HG03432 (cell line): ENCODE results near the gene GRK3.

Experiments used
- ATAC-seq: cut with Tn5 transposase; IDR thresholded peaks from one replicate; pipeline ENCODE4 v1.9.1; 2021; ENCODE audit warnings: mild to moderate bottlenecking, moderate library complexity; ENCODE audit not compliant: unreplicated experiment

Gene GRK3

DNA sequence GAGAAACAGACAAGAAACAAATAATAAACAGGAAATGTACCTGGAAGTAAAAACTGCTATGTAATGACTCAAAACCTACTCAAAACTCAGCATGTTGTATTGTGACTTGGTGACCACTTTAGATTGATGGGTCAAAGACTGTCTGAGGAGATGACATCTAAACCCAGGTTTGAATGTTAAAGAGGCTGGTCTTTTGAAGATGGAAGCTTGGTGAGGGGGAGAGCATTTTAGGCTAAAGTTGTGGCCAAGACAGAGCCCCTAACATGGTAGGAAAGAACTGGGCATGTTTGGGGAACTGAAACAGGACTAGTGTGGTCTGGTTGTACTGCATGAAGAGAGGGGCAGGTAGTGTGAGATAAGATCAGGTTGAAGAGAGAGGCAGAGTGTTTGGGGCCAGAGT is 92.2 kb downstream of the GRK3 start:
- ATAC-seq, result peak; percentile 88

GRCh38 chr22:25658633-25659032 is 94.2 kb downstream of the GRK3 start:
- no peak for ATAC-seq

- ATAC-seq, result no peak
Observed at GRCh38 chr22:25659413-25659812, 94.9 kb downstream of the GRK3 start.

- ATAC-seq, result no peak
Observed at GRCh38 chr22:25660336-25660735, 95.9 kb downstream of the GRK3 start.

DNA sequence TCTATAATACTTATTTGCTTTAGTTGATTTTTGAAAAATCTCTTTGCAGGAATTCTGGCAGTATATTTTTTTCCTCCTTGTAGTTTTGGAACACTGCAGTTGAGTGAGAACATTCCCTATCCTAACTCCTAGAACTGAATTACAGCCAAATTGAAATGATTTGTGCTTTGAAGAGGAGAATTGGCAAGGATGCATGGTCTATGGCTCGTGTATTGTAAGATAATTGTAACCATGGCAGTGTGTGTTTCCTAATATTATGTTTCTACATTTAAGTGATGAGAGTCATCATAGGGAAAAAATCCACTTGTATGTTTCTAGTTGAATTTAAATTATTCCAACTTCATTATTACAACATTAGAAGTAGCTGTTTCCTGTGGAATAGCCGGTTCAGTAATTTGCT is 96.6 kb downstream of the GRK3 start:
- no peak for ATAC-seq

DNA sequence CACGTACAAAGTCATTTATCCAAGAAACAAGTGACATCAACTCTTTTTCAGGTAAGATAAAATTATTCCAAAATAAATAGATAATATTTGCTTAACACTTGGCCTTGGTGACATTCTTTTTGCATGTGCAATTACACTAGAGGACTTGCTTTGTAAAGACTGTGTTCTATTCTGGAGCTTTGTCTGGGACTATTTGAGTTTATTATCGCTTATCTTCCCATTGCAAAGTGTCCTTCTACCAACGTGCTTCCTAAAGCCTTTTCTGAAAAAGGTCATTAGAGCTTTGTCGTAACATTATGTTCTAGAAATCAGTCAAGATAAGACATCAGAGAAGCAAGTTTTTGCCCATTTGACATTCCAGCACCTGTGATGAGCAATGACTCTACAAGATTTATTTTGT is 99.2 kb downstream of the GRK3 start:
- ATAC-seq, result no peak

GRCh38 chr22:25666308-25666707 is 101.8 kb downstream of the GRK3 start:
- ATAC-seq, result no peak

- no peak for ATAC-seq
Observed at GRCh38 chr22:25668437-25668836, 104.0 kb downstream of the GRK3 start.

DNA sequence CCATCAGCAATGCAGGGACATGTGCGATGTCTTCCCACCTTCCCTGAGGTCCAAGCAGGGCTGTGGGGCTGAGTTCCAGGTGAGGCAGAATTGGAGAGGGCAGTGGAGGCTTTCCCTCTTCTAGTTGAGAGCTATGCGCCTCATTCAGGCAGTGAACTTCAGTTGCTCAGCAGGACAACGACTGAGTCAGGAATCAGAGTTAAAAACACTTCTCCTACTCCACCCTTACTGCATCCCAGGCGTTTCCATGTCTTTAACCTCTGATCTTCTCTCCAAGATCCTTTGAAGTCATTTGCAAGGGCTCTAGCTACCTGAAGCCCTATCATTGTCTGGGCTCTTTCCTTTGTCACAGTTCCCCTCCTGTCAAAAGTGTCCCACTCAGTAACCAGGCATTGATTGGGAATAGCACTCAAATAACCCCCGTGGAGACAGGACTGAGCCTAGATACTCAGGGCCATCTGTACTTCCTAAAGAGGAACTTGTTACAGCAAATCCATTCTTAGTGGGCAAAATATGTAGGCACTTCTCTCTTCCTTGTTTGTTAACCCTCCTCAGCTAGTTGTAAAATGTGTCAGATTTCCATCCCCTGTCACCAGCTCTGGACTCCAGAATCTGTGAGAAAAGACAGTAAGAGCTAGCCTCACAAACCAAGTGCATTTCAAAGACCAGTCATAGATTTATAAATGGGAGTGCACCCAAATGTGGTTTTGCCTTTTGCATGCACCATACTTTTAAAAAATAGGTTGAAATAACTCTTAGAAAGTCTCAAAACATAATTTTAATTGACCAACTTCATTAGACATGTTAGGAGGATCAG is 105.0 kb downstream of the GRK3 start:
- no peak for ATAC-seq

DNA sequence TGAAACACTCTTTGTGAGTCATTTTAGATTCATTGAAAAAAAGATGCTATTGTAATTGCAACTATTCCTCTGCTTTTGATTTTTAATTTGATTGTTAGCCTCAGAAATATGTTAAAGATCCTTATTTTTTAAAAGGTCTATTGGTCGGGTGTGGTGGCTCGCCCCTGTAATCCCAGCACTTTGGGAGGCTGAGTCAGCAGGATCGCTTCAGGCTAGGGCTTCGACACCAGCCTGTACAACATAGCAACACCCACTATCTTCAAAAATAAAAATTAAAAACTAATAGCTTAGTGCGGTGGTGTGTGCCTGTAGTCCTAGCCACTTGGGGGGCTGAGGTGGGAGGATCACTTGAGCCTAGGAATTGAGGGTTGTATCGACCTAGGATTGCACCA is 105.6 kb downstream of the GRK3 start:
- ATAC-seq, result no peak

DNA sequence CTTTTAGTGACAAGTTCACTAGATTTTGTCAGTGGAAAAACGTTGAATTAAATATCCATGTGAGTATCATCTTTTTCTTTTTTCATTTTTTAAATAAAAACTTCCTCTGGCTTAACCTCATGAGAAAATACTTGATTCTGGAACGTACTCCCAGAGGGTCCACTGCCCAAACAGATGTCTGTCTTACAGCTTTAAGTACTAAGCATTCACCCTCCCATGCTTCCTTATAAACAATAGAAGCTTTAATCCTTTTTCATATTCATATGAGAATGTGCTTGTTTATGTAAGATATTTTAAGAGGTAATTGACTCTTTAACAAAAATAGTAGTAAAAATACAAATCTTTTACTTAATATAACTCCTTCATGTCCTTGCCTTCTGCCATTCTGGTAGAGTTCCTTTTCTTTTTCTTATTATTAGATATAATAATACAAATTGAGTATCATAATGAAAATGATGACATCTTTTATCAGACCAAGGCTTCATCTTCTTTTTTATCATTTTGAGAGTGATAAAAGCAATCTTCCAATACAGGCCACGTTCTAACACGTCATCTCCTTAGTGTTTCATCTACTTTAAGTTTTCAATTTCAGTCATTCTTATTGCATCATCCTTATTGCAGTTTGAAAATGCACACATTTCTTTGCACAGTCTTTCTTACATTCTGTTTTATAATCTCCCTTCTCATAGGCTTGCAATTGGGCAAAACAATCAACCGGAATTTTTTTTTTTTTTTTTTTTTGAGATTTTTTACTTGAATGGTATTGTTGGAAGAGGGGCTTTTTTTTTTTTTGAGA is 108.0 kb downstream of the GRK3 start:
- ATAC-seq, result no peak

DNA sequence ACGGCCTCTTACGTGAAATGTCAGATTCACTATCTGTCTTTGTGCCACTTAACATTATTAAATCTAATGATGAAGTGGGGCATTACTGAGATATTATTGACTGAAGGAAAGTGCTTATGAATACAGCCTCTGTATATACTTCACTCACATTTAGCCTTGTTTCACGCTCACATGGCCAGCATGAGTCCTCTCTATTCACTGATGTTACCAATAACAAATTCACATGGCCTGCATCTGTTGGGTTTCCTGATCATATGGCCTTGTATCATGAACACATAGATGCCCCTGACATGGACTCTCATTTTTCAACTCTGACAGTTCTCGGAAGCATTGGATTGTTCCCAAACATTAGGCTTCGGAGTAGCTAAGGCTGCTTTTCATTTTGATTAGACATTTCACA is 109.2 kb downstream of the GRK3 start:
- no peak for ATAC-seq

DNA sequence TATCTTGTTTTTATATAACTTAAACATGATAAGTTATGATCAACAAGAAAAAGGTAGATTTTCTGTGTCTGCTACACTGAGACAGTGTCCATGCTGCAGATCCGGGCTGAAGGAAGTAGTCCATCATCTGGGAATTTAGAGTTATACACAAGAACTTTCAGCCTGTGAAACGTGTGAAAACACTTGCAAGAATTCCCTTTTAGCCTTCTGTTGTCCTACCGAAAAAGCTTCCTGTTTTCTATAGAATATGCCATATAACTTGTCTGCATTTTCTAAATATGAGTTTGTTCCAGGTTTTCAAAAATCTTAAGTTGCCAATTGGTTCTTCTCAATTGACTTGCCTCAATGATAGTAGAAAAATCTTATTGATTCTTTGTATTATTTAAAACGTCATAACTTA is 113.2 kb downstream of the GRK3 start:
- ATAC-seq, result no peak

GRCh38 chr22:25680051-25680450 is 115.6 kb downstream of the GRK3 start:
- no peak for ATAC-seq

DNA sequence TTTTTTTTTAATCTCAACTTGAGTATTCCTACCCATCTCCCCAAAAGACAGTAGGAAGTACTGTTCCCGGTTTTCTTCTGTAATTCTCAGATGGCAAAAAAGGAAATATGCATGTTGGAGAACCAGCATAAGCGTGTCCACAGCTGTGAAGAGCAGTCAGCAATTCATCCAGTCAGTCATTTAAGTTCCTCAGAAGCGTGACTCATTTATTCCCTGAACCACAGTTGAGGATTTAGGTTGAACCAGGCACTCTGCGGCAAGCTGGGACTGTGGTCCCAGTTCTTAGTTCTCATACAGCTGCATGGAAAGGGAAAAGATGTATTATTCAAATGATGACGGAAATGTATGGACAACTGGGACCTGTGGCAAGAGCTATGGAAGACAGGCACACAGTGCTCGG is 116.5 kb downstream of the GRK3 start:
- no peak for ATAC-seq

GRCh38 chr22:25682109-25682508 is 117.6 kb downstream of the GRK3 start:
- ATAC-seq, result no peak

- ATAC-seq, result no peak
Observed at GRCh38 chr22:25688627-25689026, 124.2 kb downstream of the GRK3 start.

GRCh38 chr22:25689631-25690030 is 125.2 kb downstream of the GRK3 start:
- no peak for ATAC-seq

DNA sequence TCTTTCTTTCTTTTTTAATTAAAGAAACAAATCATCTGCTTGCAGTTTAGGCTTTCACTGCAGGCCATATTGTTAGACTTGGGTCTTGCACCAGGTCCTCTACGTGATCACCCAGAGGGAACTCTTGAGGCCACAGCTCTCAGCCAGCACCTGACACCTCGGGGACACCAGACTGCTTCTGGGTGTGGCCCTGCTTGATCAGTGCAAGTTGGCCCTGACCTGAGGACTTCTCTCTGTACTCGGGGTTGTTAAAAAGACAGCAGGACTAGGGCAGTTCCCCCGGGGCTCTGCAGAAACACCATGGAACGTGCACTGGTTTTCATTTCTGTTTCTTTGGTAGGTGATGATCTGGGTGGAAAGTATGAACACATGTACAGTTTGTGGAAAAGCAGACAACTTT is 126.3 kb downstream of the GRK3 start:
- no peak for ATAC-seq

GRCh38 chr22:25692397-25693267 is 128.2 kb downstream of the GRK3 start:
- no peak for ATAC-seq

GRCh38 chr22:25693268-25693565 is 128.7 kb downstream of the GRK3 start:
- ATAC-seq, result no peak
